ENCODE measurements around the gene FAM200B. TPM values are rescaled to one million over a fixed set of nuclear protein-coding genes. Genes with fewer than 3 reads are reported as not detected.

FAM200B gene
- total and polyA plus RNA-seq, 2 of the 4 experiments (the other 2 are of a cell fraction), result 16.7 to 18.5 TPM

GRCh38 chr4:15675356-15675755 lies 6.3 kb upstream of the FAM200B start:
- Histone ChIP-seq H3K36me3 (ENCODE audit: control insufficient read depth, insufficient read depth, low read length) (0 out of 2 replicates have a peak, but pooled peaks cover 2% of the 10 kb centered on the region), H3K9me3 (ENCODE audit: control insufficient read depth, insufficient read depth, low read length) (no peaks in the 10 kb centered on the region), H3K4ac (ENCODE audit: low read depth, low read length) (no peak overlapping the region), H3K27me3 (ENCODE audit: control insufficient read depth, insufficient read depth, low read length) (no peaks in the 10 kb centered on the region), H2BK120ac (ENCODE audit: low read depth, low read length) (no peak overlapping the region), H3K4me1 (ENCODE audit: control insufficient read depth, insufficient read depth, low read length) (peaks cover 6% of the 10 kb centered on the region), H3K14ac (replicated peaks; ENCODE audit: low read depth, low read length) (no peak overlapping the region), H2AK9ac (replicated peaks; ENCODE audit: low read depth, low read length, poor library complexity) (no peak overlapping the region), H2AFZ (replicated peaks; ENCODE audit: low read length, poor library complexity) (no peak overlapping the region), H2BK20ac (ENCODE audit: low read depth, low read length) (no peak overlapping the region), H2AK5ac (ENCODE audit: low read depth, low read length) (no peak overlapping the region), H2BK15ac (ENCODE audit: low read depth, low read length) (no peak overlapping the region), H3K27ac (ENCODE audit: insufficient read depth, low read length) (no peak overlapping the region), H3K4me2 (ENCODE audit: low read depth, low read length) (no peak overlapping the region), H3K79me1 (ENCODE audit: low read depth in 1 of 2, low read length in 2 of 2) (peaks cover 10 to 32% of the 10 kb centered on the region in 2 experiments), H4K20me1 (ENCODE audit: insufficient read depth, low read length) (no peaks in the 10 kb centered on the region), H4K5ac (ENCODE audit: low read depth, low read length) (no peak overlapping the region), H4K8ac (ENCODE audit: low read depth in 2 of 2, low read length in 2 of 2) (no peak overlapping the region), H3K56ac (ENCODE audit: extremely low read depth, insufficient read depth, low read length) (no peak overlapping the region), H3K9me1 (ENCODE audit: insufficient read depth, low read length) (peaks cover 7% of the 10 kb centered on the region), H2BK5ac (ENCODE audit: low read depth, low read length, poor library complexity, severe bottlenecking) (no peak overlapping the region), H3K23ac (ENCODE audit: low read depth, low read length) (no peak overlapping the region), H3K18ac (ENCODE audit: low read depth, low read length) (no peak overlapping the region), H3K9ac (ENCODE audit: low read depth, low read length) (no peak overlapping the region), H4K91ac (ENCODE audit: insufficient read depth, low read depth, low read length) (no peak overlapping the region), H3K4me3 (ENCODE audit: insufficient read depth, low read depth, low read length) (no peak overlapping the region)
- BruUV-seq (replicated peaks), result no TSS peak
- no CpG with 5 or more reads among the region's 3 CpGs for WGBS, 2 experiments (ENCODE audit: extremely low coverage in 2 of 2, insufficient read length in 1 of 2)
- CTCF ChIA-PET, result interaction anchor here (0.6 kb wide), 1 partner anchor 214 kb away, joined by 4 read pairs; no protein-coding TSS in a partner anchor
- in situ Hi-C loops (cut with MboI; ENCODE audit: low sequenced_read_pairs) (loop anchor here (25.0 kb wide), 1 partner anchor 663 kb away; the partner anchor contains the start of gene CPEB2), dilution Hi-C loops (cut with HindIII; ENCODE audit: low sequenced_read_pairs, unreplicated experiment) (no loop called here), intact Hi-C loops (cut with micrococcal nuclease) (no loop called here)
- no peak for ATAC-seq (ENCODE audit: low read depth)
- no peak for DNase-seq
- TF ChIP-seq MAFK (IDR thresholded peaks at IDR 0.05; ENCODE audit: low read depth, low read length) (no peak), USF2 (IDR thresholded peaks at IDR 0.05; ENCODE audit: low read depth, low read length) (no peak), MXI1 (IDR thresholded peaks at IDR 0.05; ENCODE audit: borderline replicate concordance, low read depth, low read length) (no peak), CEBPB (IDR thresholded peaks at IDR 0.05; ENCODE audit: low read depth, low read length) (no peak), RCOR1 (IDR thresholded peaks at IDR 0.05; ENCODE audit: insufficient replicate concordance, low read length) (no peak), CHD1 (IDR thresholded peaks at IDR 0.05; ENCODE audit: low read depth, low read length) (no peak), CTCF (conservative IDR thresholded peaks at IDR 0.05; ENCODE audit: low read depth, low read length) (no peak), POLR2A (IDR thresholded peaks at IDR 0.05; ENCODE audit: low read depth, low read length) (no peak), SMC3 (IDR thresholded peaks at IDR 0.05; ENCODE audit: low read depth, low read length) (no peak), ELK1 (IDR thresholded peaks at IDR 0.05; ENCODE audit: borderline replicate concordance, low read depth, low read length) (no peak), BHLHE40 (IDR thresholded peaks at IDR 0.05; ENCODE audit: low read depth, low read length) (no peak), RAD21 (IDR thresholded peaks at IDR 0.05; ENCODE audit: low read length) (no peak), FOS (IDR thresholded peaks at IDR 0.05; ENCODE audit: low read depth, low read length) (no peak)
- POLR2A ChIA-PET (ENCODE audit: unreplicated experiment), result interaction anchor here (0.6 kb wide), 2 partner anchors 202 to 458 kb away, joined by 4 to 12 read pairs; no protein-coding TSS in a partner anchor

Measured in IMR-90 (cell line).